H9 (cell line): ENCODE measurements around the gene NRG2. TPM values are rescaled to one million over a fixed set of nuclear protein-coding genes. Genes with fewer than 3 reads are reported as not detected.

Experiments
- DNase-seq: peaks from one replicate; pipeline ENCODE4 v3.0.0-alpha.2; 2017
- H2AFZ ChIP-seq: one replicate; pipeline ENCODE4 v1.6.1; 2013; ENCODE audit warnings: mild to moderate bottlenecking, low read length, control low read depth, moderate library complexity
- H2AK5ac ChIP-seq: 2 replicates; pipeline ENCODE4 v1.6.1; 2013; ENCODE audit warnings: low read length, control low read depth, mixed read lengths; ENCODE audit not compliant: insufficient read length
- H2BK120ac ChIP-seq: one replicate; pipeline ENCODE4 v1.6.1; 2013; ENCODE audit warnings: low read depth, mild to moderate bottlenecking, low read length, control low read depth, inconsistent platforms; ENCODE audit not compliant: poor library complexity, severe bottlenecking
- H2BK12ac ChIP-seq: 2 replicates; pipeline ENCODE4 v1.6.1; 2013; ENCODE audit warnings: low read length, control low read depth, mixed read lengths, low read depth; ENCODE audit not compliant: insufficient read length
- H2BK15ac ChIP-seq: 2 replicates; pipeline ENCODE4 v1.6.1; 2013; ENCODE audit warnings: low read depth, low read length, control low read depth
- H2BK20ac ChIP-seq: one replicate; pipeline ENCODE4 v1.6.1; 2013; ENCODE audit warnings: low read depth, mild to moderate bottlenecking, low read length, control low read depth, inconsistent platforms; ENCODE audit not compliant: poor library complexity, severe bottlenecking
- H2BK5ac ChIP-seq: 2 replicates; pipeline ENCODE4 v1.6.1; 2013; ENCODE audit warnings: low read length, control low read depth, mixed read lengths; ENCODE audit not compliant: insufficient read length
- H3K14ac ChIP-seq: 2 replicates; pipeline ENCODE4 v1.6.1; 2013; ENCODE audit warnings: low read length, control low read depth; ENCODE audit not compliant: insufficient read depth
- H3K18ac ChIP-seq: 2 replicates; pipeline ENCODE4 v1.6.1; 2013; ENCODE audit warnings: low read depth, mild to moderate bottlenecking, mixed read lengths, low read length, control low read depth; ENCODE audit not compliant: insufficient read length
- H3K23ac ChIP-seq: 2 replicates; pipeline ENCODE4 v1.6.1; 2013; ENCODE audit warnings: low read length, control low read depth, mixed read lengths, low read depth; ENCODE audit not compliant: insufficient read length
- H3K23me2 ChIP-seq: 2 replicates; pipeline ENCODE4 v1.6.1; 2013; ENCODE audit warnings: low read depth, mild to moderate bottlenecking, mixed read lengths, low read length, control low read depth; ENCODE audit not compliant: insufficient read length, poor library complexity, severe bottlenecking
- H3K27ac ChIP-seq: 2 replicates; pipeline ENCODE4 v1.5.1; 2013; ENCODE audit warnings: low read length, control low read depth, mixed read lengths, low read depth; ENCODE audit not compliant: insufficient read length
- H3K27me3 ChIP-seq: 2 replicates; pipeline ENCODE4 v1.6.1; 2013; ENCODE audit warnings: low read length, control low read depth, inconsistent platforms; ENCODE audit not compliant: insufficient read depth
- H3K4ac ChIP-seq: 2 replicates; pipeline ENCODE4 v1.6.1; 2013; ENCODE audit warnings: low read depth, mild to moderate bottlenecking, control low read depth, inconsistent platforms, low read length, moderate library complexity
- H3K4me1 ChIP-seq: 2 replicates; pipeline ENCODE4 v1.6.1; 2013; ENCODE audit warnings: low read length, control low read depth, inconsistent platforms; ENCODE audit not compliant: insufficient read depth
- H3K4me2 ChIP-seq: 2 replicates; pipeline ENCODE4 v1.6.1; 2013; ENCODE audit warnings: low read length, control low read depth, mixed read lengths; ENCODE audit not compliant: insufficient read length, insufficient read depth
- H3K56ac ChIP-seq: 2 replicates; pipeline ENCODE4 v1.6.1; 2013; ENCODE audit warnings: low read depth, mild to moderate bottlenecking, mixed read lengths, low read length, control low read depth; ENCODE audit not compliant: insufficient read length
- H3K79me1 ChIP-seq: 2 replicates; pipeline ENCODE4 v1.6.1; 2013; ENCODE audit warnings: low read depth, mild to moderate bottlenecking, moderate library complexity, low read length, control low read depth, inconsistent platforms; ENCODE audit not compliant: insufficient read depth, poor library complexity, severe bottlenecking
- H3K79me2 ChIP-seq: 2 replicates; pipeline ENCODE4 v1.6.1; 2013; ENCODE audit warnings: low read length, control low read depth, inconsistent platforms; ENCODE audit not compliant: insufficient read depth
- H3K9ac ChIP-seq: 2 replicates; pipeline ENCODE4 v1.6.1; 2013; ENCODE audit warnings: low read length, control low read depth, mixed read lengths; ENCODE audit not compliant: insufficient read length; ENCODE audit errors: extremely low read depth
- H3K9me3 ChIP-seq: one replicate; pipeline ENCODE4 v1.6.1; 2013; ENCODE audit warnings: low read depth, low read length, inconsistent platforms; ENCODE audit not compliant: control insufficient read depth
- H3T11ph ChIP-seq: one replicate; pipeline ENCODE4 v1.6.1; 2013; ENCODE audit warnings: mild to moderate bottlenecking, low read length, control low read depth, inconsistent platforms
- H4K20me1 ChIP-seq: one replicate; pipeline ENCODE4 v1.6.1; 2013; ENCODE audit not compliant: control insufficient read depth, insufficient read length, insufficient read depth
- H4K5ac ChIP-seq: 2 replicates; pipeline ENCODE4 v1.6.1; 2013; ENCODE audit warnings: low read depth, mild to moderate bottlenecking, mixed read lengths, low read length, control low read depth; ENCODE audit not compliant: insufficient read length
- H4K8ac ChIP-seq: replicated peaks from 2 replicates; pipeline ENCODE4 v1.6.1; 2013; ENCODE audit warnings: low read length, control low read depth, mixed read lengths, low read depth; ENCODE audit not compliant: insufficient read length
- H4K91ac ChIP-seq: 2 replicates; pipeline ENCODE4 v1.6.1; 2013; ENCODE audit warnings: low read depth, mild to moderate bottlenecking, moderate library complexity, mixed read lengths, low read length, control low read depth; ENCODE audit not compliant: insufficient read length
- H3K27ac Mint-ChIP-seq, 3 experiments: 2 replicates in 2 of 3; 3 replicates in 1 of 3; pipeline ENCODE4 v1.8.0; 2020 to 2021; ENCODE audit warnings: mixed read lengths in 3 of 3, mild to moderate bottlenecking in 1 of 3, moderate library complexity in 1 of 3
- H3K27me3 Mint-ChIP-seq: 2 replicates; pipeline ENCODE4 v1.8.0; 2021; ENCODE audit warnings: low read depth, mild to moderate bottlenecking, moderate library complexity, mixed read lengths
- H3K36me3 Mint-ChIP-seq, 3 experiments: 2 replicates in 2 of 3; 3 replicates in 1 of 3; pipeline ENCODE4 v1.8.0; 2020 to 2021; ENCODE audit warnings: low read depth in 3 of 3, mixed read lengths in 3 of 3; ENCODE audit not compliant: insufficient read depth in 1 of 3
- H3K4me1 Mint-ChIP-seq, 2 experiments: 2 replicates each; pipeline ENCODE4 v1.8.0; 2020; ENCODE audit warnings: mixed read lengths in 2 of 2
- H3K4me3 Mint-ChIP-seq, 2 experiments: 2 replicates in 1 of 2; 3 replicates in 1 of 2; pipeline ENCODE4 v1.8.0; 2020 to 2021; ENCODE audit warnings: mild to moderate bottlenecking in 2 of 2, mixed read lengths in 2 of 2, moderate library complexity in 1 of 2
- H3K9me3 Mint-ChIP-seq, 2 experiments: 2 replicates in 1 of 2; 3 replicates in 1 of 2; pipeline ENCODE4 v1.8.0; 2020; ENCODE audit warnings: mild to moderate bottlenecking in 2 of 2, mixed read lengths in 2 of 2, moderate library complexity in 1 of 2
- CTCF ChIP-seq: fragments of 200-600 bp; sonication (generic); conservative IDR thresholded peaks from 3 replicates; pipeline ENCODE4 v1.8.0; 2021; ENCODE audit warnings: antibody characterized with exemption, mild to moderate bottlenecking
- WGBS: extraction: QIAGEN DNeasy Blood & Tissue Kit; methylation state at CpG from one replicate; pipeline ENCODE4 v1.1.7; 2013; ENCODE audit warnings: missing lambda C conversion rate, low lambda C conversion rate, mixed read lengths; ENCODE audit not compliant: insufficient read length; ENCODE audit errors: extremely low coverage; 5-methylcytosine and 5-hydroxymethylcytosine counted together
- total RNA-seq: library from RNA; stranded (reverse); gene quantifications from 2 replicates; pipeline ENCODE4 v1.2.1, GENCODE V29; 2021

NRG2 gene
- total RNA-seq, 1 experiment from 2014 or later: not detected

- DNase-seq: no peak
- H2BK12ac ChIP-seq: no peak overlapping the region
- no peaks in the 10 kb centered on the region for H3K4me1 ChIP-seq
- no peaks in the 10 kb centered on the region for H3K27me3 ChIP-seq
- no peak overlapping the region for H3K27ac ChIP-seq
- H4K91ac ChIP-seq: no peak overlapping the region
- no peaks in the 10 kb centered on the region for H3K36me3 Mint-ChIP-seq
- no peak overlapping the region for H2BK5ac ChIP-seq
- peaks cover 4 to 6% of the 10 kb centered on the region in 2 experiments; a peak in 1 of 4 replicates for H3K4me1 Mint-ChIP-seq
- H3K23me2 ChIP-seq: no peaks in the 10 kb centered on the region
- H4K5ac ChIP-seq: no peak overlapping the region
- H2BK120ac ChIP-seq: no peak overlapping the region
- H4K8ac ChIP-seq: no peak overlapping the region
- H3K9me3 ChIP-seq: no peaks in the 10 kb centered on the region
- no peak overlapping the region for H3K4me2 ChIP-seq
- no peak overlapping the region for H3K9ac ChIP-seq
- H3K4ac ChIP-seq: no peak overlapping the region
- no peak overlapping the region for H3K23ac ChIP-seq
- no peak overlapping the region for H2AK5ac ChIP-seq
- no peak overlapping the region for H3T11ph ChIP-seq
- H2BK15ac ChIP-seq: no peak overlapping the region
- no peak overlapping the region for H3K14ac ChIP-seq
- no peak overlapping the region for H2BK20ac ChIP-seq
- H4K20me1 ChIP-seq: no peaks in the 10 kb centered on the region
- WGBS: no CpG with 5 or more reads among the region's 8 CpGs
- no peak overlapping the region for H3K4me3 Mint-ChIP-seq
- H3K9me3 Mint-ChIP-seq: no peaks in the 10 kb centered on the region
- TF ChIP-seq CTCF: no peak
- no peak overlapping the region for H2AFZ ChIP-seq
- no peaks in the 10 kb centered on the region for H3K79me2 ChIP-seq
- H3K18ac ChIP-seq: no peak overlapping the region
- no peaks in the 10 kb centered on the region for H3K79me1 ChIP-seq
- peak overlapping the region in 1 of 3 experiments; percentile 39; a peak in 1 of 7 replicates for H3K27ac Mint-ChIP-seq
- H3K27me3 Mint-ChIP-seq: peaks cover 29% of the 10 kb centered on the region
- no peak overlapping the region for H3K56ac ChIP-seq
Measured at GRCh38 chr5:139810341-139811273, 232.5 kb downstream of the NRG2 start.
